ENCODE data around the gene TEAD1. TPM values are rescaled to one million over a fixed set of nuclear protein-coding genes. Genes with fewer than 3 reads are reported as not detected.
A peak's percentile ranks its signal among the peaks of the same experiment; 100 is the strongest.

TEAD1 gene
- total RNA-seq, 2 donors from 2014 or later, result 32.7 to 56.7 TPM

GRCh38 chr11:12800871-12801270 lies 126.7 kb downstream of the TEAD1 start:
- intact Hi-C loops (cut with DNase I), result loop anchor here (5.0 kb wide), 1 partner anchor 119 kb away; no protein-coding TSS in a partner anchor
- no peak for DNase-seq
- TF ChIP-seq CTCF (IDR thresholded peaks at IDR 0.05), result no peak
- Histone ChIP-seq H3K9me3 (no peaks in the 10 kb centered on the region), H3K27me3 (no peaks in the 10 kb centered on the region), H3K9ac (ENCODE audit: low read depth in 2 of 2, low read length in 2 of 2) (no peak overlapping the region), H3K4me3 (no peak overlapping the region), H3K27ac (no peak overlapping the region), H3K4me1 (peaks cover 24% of the 10 kb centered on the region), H3K36me3 (no peaks in the 10 kb centered on the region)

GRCh38 chr11:12801976-12802375 lies 127.8 kb downstream of the TEAD1 start:
- Histone ChIP-seq H3K4me3 (no peak overlapping the region), H3K9ac (ENCODE audit: low read depth in 2 of 2, low read length in 2 of 2) (no peak overlapping the region), H3K27ac (peak overlapping the region; percentile 74), H3K9me3 (no peaks in the 10 kb centered on the region), H3K36me3 (no peaks in the 10 kb centered on the region), H3K4me1 (peaks cover 24% of the 10 kb centered on the region), H3K27me3 (no peaks in the 10 kb centered on the region)
- no peak for DNase-seq
- intact Hi-C loops (cut with DNase I), result loop anchor here (5.0 kb wide), 1 partner anchor 120 kb away; no protein-coding TSS in a partner anchor
- TF ChIP-seq CTCF (IDR thresholded peaks at IDR 0.05), result no peak

GRCh38 chr11:12802418-12803085 lies 128.3 kb downstream of the TEAD1 start:
- no peak for TF ChIP-seq CTCF (IDR thresholded peaks at IDR 0.05)

GRCh38 chr11:12803086-12803826 lies 129.0 kb downstream of the TEAD1 start:
- DNase-seq, result no peak
- no peak overlapping the region for H3K4me3 ChIP-seq
- intact Hi-C loops (cut with DNase I), result loop anchor here (5.0 kb wide), 1 partner anchor 121 kb away; no protein-coding TSS in a partner anchor
- H3K9ac ChIP-seq (ENCODE audit: low read depth in 2 of 2, low read length in 2 of 2), result peak overlapping the region in 1 of 2 donors; percentile 70
- TF ChIP-seq CTCF (IDR thresholded peaks at IDR 0.05), result no peak
- no peaks in the 10 kb centered on the region for H3K36me3 ChIP-seq
- peaks cover 24% of the 10 kb centered on the region for H3K4me1 ChIP-seq
- no peaks in the 10 kb centered on the region for H3K27me3 ChIP-seq
- H3K27ac ChIP-seq, result peak overlapping the region; percentile 74
- no peaks in the 10 kb centered on the region for H3K9me3 ChIP-seq

More at GRCh38 chr11:12802418-12803085, 128.3 kb downstream of the TEAD1 start:
- H3K27me3 ChIP-seq, result no peaks in the 10 kb centered on the region
- peak overlapping the region in 1 of 2 donors; percentile 70 for H3K9ac ChIP-seq (ENCODE audit: low read depth in 2 of 2, low read length in 2 of 2)
- intact Hi-C loops (cut with DNase I), result loop anchor here (5.0 kb wide), 1 partner anchor 120 kb away; no protein-coding TSS in a partner anchor
- no peak overlapping the region for H3K4me3 ChIP-seq
- H3K27ac ChIP-seq, result peak overlapping the region; percentile 74
- H3K4me1 ChIP-seq, result peaks cover 24% of the 10 kb centered on the region
- H3K9me3 ChIP-seq, result no peaks in the 10 kb centered on the region
- peak; percentile 89 for DNase-seq
- no peaks in the 10 kb centered on the region for H3K36me3 ChIP-seq

- Histone ChIP-seq H3K36me3 (no peaks in the 10 kb centered on the region), H3K27me3 (no peaks in the 10 kb centered on the region), H3K4me3 (no peak overlapping the region), H3K9me3 (no peaks in the 10 kb centered on the region), H3K4me1 (peaks cover 11% of the 10 kb centered on the region), H3K9ac (ENCODE audit: low read depth in 2 of 2, low read length in 2 of 2) (no peak overlapping the region), H3K27ac (no peak overlapping the region)
- intact Hi-C loops (cut with DNase I), result no loop called here
- TF ChIP-seq CTCF (IDR thresholded peaks at IDR 0.05), result no peak
- DNase-seq, result no peak
Observed at GRCh38 chr11:12806113-12806512, 131.9 kb downstream of the TEAD1 start.

All from colonic mucosa (tissue), 4 donors.